GM12864 (cell line): Measurements from ENCODE around the gene ZNF892.

Experiments
- DNase-seq: peaks from one replicate; pipeline ENCODE4 v3.0.0-alpha.2; 2011; ENCODE audit warnings: low read depth
- H3K4me3 ChIP-seq: 2 replicates; pipeline ENCODE4 v1.5.1; 2011; ENCODE audit warnings: mild to moderate bottlenecking, low read depth, low read length, control low read depth
- CTCF ChIP-seq: IDR thresholded peaks from 2 replicates; pipeline ENCODE4 v1.5.1; 2011; ENCODE audit warnings: low read depth, mild to moderate bottlenecking, moderate library complexity, low read length, control low read depth, inconsistent platforms; ENCODE audit errors: missing control alignments

The ZNF892 gene

GRCh38 chr2:95225658-95226057 is 18.3 kb downstream of the ZNF892 start:
- no peak for TF ChIP-seq CTCF
- DNase-seq, result no peak
- no peak overlapping the region for H3K4me3 ChIP-seq

- no peak for DNase-seq
- H3K4me3 ChIP-seq, result no peak overlapping the region
- TF ChIP-seq CTCF, result peak; percentile 79
Observed at GRCh38 chr2:95231723-95232122, 24.4 kb downstream of the ZNF892 start.

GRCh38 chr2:95232232-95232631 is 24.9 kb downstream of the ZNF892 start:
- no peak overlapping the region for H3K4me3 ChIP-seq
- no peak for DNase-seq
- TF ChIP-seq CTCF, result no peak

GRCh38 chr2:95234286-95234785 is 27.0 kb downstream of the ZNF892 start:
- H3K4me3 ChIP-seq, result no peak overlapping the region
- no peak for TF ChIP-seq CTCF
- no peak for DNase-seq

- TF ChIP-seq CTCF, result no peak
Observed at GRCh38 chr2:95234816-95235215, 27.5 kb downstream of the ZNF892 start.

GRCh38 chr2:95238131-95238530 is 30.8 kb downstream of the ZNF892 start:
- no peak overlapping the region for H3K4me3 ChIP-seq
- no peak for TF ChIP-seq CTCF
- no peak for DNase-seq

More at GRCh38 chr2:95234816-95235215, 27.5 kb downstream of the ZNF892 start:
- H3K4me3 ChIP-seq, result no peak overlapping the region
- no peak for DNase-seq

GRCh38 chr2:95240091-95240490 is 32.8 kb downstream of the ZNF892 start:
- DNase-seq, result no peak
- H3K4me3 ChIP-seq, result no peak overlapping the region
- no peak for TF ChIP-seq CTCF
